KMS-11 (cell line): ENCODE results near the gene C10orf88.
"Not testable (repeated sequence)": the region's sequence is repeated elsewhere in the genome, so short reads cannot be mapped to it uniquely, and the experiment has no call there.

Experiments
- H2AFZ ChIP-seq: fragments of 200-600 bp; sonication (generic); 2 replicates; pipeline ENCODE4 v1.6.1; 2016; ENCODE audit warnings: antibody characterized with exemption, mixed run types, low read depth
- H3K27ac ChIP-seq: fragments of 200-600 bp; sonication (generic); 2 replicates; pipeline ENCODE4 v1.6.1; 2016; ENCODE audit warnings: mild to moderate bottlenecking, mixed run types
- H3K27me3 ChIP-seq: fragments of 200-600 bp; sonication (generic); 2 replicates; pipeline ENCODE4 v1.6.1; 2017; ENCODE audit warnings: mild to moderate bottlenecking, low read depth, mixed run types, moderate library complexity; ENCODE audit not compliant: insufficient read depth
- H3K36me3 ChIP-seq: fragments of 200-600 bp; sonication (generic); 2 replicates; pipeline ENCODE4 v1.6.1; 2017; ENCODE audit warnings: mild to moderate bottlenecking, mixed run types; ENCODE audit not compliant: insufficient read depth
- H3K4me1 ChIP-seq: fragments of 200-600 bp; sonication (generic); 2 replicates; pipeline ENCODE4 v1.6.1; 2016; ENCODE audit warnings: mild to moderate bottlenecking, low read depth, mixed run types; ENCODE audit not compliant: poor library complexity, severe bottlenecking
- H3K4me2 ChIP-seq: fragments of 200-600 bp; sonication (generic); 2 replicates; pipeline ENCODE4 v1.7.0; 2016; ENCODE audit warnings: mild to moderate bottlenecking, mixed run types
- H3K4me3 ChIP-seq: fragments of 200-600 bp; sonication (generic); IDR thresholded peaks from 2 replicates; pipeline ENCODE4 v1.6.1; 2017; ENCODE audit warnings: low read depth, low read length, mixed read lengths; ENCODE audit not compliant: insufficient read depth
- H3K79me2 ChIP-seq: fragments of 200-600 bp; sonication (generic); 2 replicates; pipeline ENCODE4 v1.6.1; 2016; ENCODE audit warnings: low read depth, mixed run types; ENCODE audit not compliant: insufficient read depth
- H3K9ac ChIP-seq: fragments of 200-600 bp; sonication (generic); 2 replicates; pipeline ENCODE4 v1.6.1; 2016; ENCODE audit warnings: mild to moderate bottlenecking, mixed run types
- H4K20me1 ChIP-seq: fragments of 200-600 bp; sonication (generic); 2 replicates; pipeline ENCODE4 v1.6.1; 2016; ENCODE audit warnings: mild to moderate bottlenecking, mixed run types; ENCODE audit not compliant: insufficient read depth
- TF ChIP-seq, protein P1 (sequence below): fragments of 200-600 bp; sonication (generic); conservative IDR thresholded peaks from 2 replicates; pipeline ENCODE4 v1.6.1; 2017; ENCODE audit warnings: low read depth, mild to moderate bottlenecking, antibody characterized with exemption, low read length, moderate library complexity, mixed read lengths

The C10orf88 gene

DNA sequence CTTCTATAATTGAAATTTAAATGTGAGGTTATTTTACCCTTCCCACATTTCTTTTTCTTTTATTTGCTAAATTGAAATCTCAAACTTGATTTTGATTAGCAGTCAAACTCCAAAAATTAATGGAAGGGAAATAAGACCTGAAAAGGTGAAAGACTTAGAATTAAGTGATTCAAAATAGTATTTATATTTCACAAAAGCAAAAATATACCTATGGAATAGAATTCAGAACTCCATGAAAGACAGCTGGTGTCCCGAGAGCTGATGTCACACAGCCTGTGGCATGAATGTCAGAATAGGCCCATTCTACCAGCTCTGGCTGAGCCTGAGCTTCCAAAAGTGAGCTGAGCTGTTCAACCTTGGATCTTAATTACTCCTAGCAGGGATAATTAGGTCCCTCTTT, 43.7 kb downstream of the C10orf88 start, which contains the start of gene FAM24A:
TSS of gene FAM24A (plus strand) at position 301 of the 400 bp plus-strand sequence. CDS start 1,025 bp downstream, outside the sequence.
- H3K4me1 ChIP-seq: no peaks in the 10 kb centered on the region
- H3K4me2 ChIP-seq: no peak within 1 kb of the TSS
- H3K27ac ChIP-seq: no peak within 1 kb of the TSS
- no peaks in the 10 kb centered on the region for H3K27me3 ChIP-seq
- TF ChIP-seq, protein P1, sequence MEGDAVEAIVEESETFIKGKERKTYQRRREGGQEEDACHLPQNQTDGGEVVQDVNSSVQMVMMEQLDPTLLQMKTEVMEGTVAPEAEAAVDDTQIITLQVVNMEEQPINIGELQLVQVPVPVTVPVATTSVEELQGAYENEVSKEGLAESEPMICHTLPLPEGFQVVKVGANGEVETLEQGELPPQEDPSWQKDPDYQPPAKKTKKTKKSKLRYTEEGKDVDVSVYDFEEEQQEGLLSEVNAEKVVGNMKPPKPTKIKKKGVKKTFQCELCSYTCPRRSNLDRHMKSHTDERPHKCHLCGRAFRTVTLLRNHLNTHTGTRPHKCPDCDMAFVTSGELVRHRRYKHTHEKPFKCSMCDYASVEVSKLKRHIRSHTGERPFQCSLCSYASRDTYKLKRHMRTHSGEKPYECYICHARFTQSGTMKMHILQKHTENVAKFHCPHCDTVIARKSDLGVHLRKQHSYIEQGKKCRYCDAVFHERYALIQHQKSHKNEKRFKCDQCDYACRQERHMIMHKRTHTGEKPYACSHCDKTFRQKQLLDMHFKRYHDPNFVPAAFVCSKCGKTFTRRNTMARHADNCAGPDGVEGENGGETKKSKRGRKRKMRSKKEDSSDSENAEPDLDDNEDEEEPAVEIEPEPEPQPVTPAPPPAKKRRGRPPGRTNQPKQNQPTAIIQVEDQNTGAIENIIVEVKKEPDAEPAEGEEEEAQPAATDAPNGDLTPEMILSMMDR: no peak
- H3K79me2 ChIP-seq: no peaks in the 10 kb centered on the region
- H3K9ac ChIP-seq: no peak within 1 kb of the TSS
- H3K4me3 ChIP-seq: no peak within 1 kb of the TSS
- no peak within 1 kb of the TSS for H2AFZ ChIP-seq
- H4K20me1 ChIP-seq: no peaks in the 10 kb centered on the region
- H3K36me3 ChIP-seq: no peaks in the 10 kb centered on the region

DNA sequence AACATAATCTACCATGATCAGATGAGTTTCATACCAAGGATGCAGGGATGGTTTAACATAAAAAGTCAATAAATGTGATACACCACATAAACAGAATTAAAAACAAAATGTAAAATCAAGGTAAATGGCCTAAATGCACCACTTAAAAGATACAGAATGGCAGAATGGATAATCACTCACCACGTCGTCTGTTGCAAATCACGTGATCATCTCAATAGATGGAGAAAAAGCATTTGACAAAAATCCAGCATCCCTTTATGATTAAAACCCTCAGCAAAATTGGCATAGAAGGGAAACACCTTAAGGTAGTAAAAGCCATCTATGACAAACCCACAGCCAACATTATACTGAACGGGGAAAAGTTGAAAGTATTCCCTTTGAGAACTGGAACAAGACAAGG, 50.2 kb downstream of the C10orf88 start:
- not testable (repeated sequence) for H3K36me3 ChIP-seq, H4K20me1 ChIP-seq, H3K27ac ChIP-seq, H3K9ac ChIP-seq, H3K27me3 ChIP-seq, H3K79me2 ChIP-seq, H3K4me2 ChIP-seq, H2AFZ ChIP-seq, H3K4me3 ChIP-seq, H3K4me1 ChIP-seq

DNA sequence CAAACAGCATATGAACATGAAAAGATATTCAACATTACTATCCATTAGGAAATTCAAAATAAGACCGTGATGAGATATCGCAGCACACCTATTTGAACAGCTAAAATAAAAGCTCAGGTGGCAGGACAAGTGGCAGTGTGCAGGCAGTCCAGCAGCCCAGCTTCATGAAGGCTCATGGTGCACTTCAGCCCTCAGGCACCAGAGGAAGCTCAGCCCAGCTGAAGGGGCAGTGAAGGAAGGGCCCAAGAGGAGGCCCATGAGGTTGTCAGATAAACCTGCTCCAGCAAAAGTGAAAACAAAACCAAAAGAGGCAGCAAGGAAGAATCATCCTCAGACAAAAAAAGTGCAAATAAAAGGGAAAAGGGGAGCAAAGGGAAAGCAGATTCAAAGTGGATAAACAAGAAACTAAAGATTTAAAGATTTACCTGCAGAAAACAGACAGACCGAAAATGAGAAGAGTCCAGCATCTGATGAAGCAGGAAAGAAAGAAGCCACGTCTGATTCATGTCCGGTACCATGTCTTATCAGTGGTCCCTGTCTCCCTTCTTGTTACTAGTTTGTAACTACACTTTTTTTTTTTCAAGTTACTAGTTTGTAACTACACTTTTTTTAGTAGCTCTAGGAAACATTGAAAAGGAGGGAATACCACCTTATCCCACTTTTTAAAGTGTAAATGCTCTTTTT, 59.6 kb downstream of the C10orf88 start:
- H4K20me1 ChIP-seq: no peaks in the 10 kb centered on the region
- H3K27ac ChIP-seq: no peak overlapping the region
- no peak overlapping the region for H3K4me2 ChIP-seq
- H3K4me1 ChIP-seq: no peaks in the 10 kb centered on the region
- H3K79me2 ChIP-seq: no peaks in the 10 kb centered on the region
- no peaks in the 10 kb centered on the region for H3K36me3 ChIP-seq
- H2AFZ ChIP-seq: no peak overlapping the region
- no peak overlapping the region for H3K9ac ChIP-seq
- H3K4me3 ChIP-seq: no peak overlapping the region
- TF ChIP-seq, protein P1: no peak
- no peaks in the 10 kb centered on the region for H3K27me3 ChIP-seq

DNA sequence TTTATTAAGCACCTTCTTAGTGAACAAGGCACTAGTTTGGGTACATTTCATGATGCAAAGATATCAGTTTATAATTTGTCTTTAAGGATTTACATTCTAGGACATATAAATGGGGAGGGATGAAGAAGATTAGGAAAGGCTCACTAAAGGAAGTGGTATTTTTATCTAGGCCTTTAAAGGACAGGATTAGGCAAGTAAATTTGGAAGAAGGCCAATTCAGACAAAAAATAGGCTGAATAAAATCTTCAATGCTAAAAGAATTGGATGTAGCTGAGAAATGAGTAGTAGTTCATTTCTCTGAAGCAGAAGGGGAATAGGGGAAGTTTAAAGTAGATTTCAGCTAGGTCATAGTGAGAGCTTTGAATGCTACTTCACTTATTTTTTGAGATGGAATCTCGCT, 69.9 kb downstream of the C10orf88 start:
- no peaks in the 10 kb centered on the region for H3K27me3 ChIP-seq
- no peak overlapping the region for H2AFZ ChIP-seq
- TF ChIP-seq, protein P1: no peak
- no peak overlapping the region for H3K4me3 ChIP-seq
- peaks cover 5% of the 10 kb centered on the region for H3K4me1 ChIP-seq
- H3K27ac ChIP-seq: no peak overlapping the region
- no peaks in the 10 kb centered on the region for H3K36me3 ChIP-seq
- no peak overlapping the region for H3K9ac ChIP-seq
- H4K20me1 ChIP-seq: no peaks in the 10 kb centered on the region
- H3K79me2 ChIP-seq: peaks cover 1% of the 10 kb centered on the region; the same call in 1 of the 2 replicates
- no peak overlapping the region for H3K4me2 ChIP-seq

DNA sequence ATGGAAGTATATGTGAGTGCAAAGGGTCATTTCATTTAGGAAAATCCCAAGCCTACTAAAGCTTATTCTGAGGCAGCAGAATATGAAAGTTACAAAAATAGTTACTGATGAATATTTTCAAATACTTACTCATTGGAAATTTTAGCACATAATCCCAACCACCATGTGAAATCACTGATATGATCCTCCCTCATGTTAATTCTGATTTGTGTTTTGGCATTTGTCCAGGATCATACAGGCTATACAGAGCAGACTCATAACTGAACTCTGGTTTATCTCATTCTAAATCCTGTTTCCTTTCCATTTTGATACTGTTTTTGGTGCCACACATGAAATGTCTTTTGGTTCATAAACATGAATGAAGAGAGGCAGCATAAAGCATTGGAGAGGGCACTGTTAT, 71.3 kb downstream of the C10orf88 start:
- Histone ChIP-seq H3K9ac (no peak overlapping the region), H3K4me2 (no peak overlapping the region), H3K4me1 (peaks cover 14% of the 10 kb centered on the region), H3K79me2 (peaks cover 15% of the 10 kb centered on the region), H3K36me3 (no peaks in the 10 kb centered on the region), H2AFZ (no peak overlapping the region), H3K27ac (no peak overlapping the region), H4K20me1 (no peaks in the 10 kb centered on the region), H3K27me3 (no peaks in the 10 kb centered on the region), H3K4me3 (no peak overlapping the region)
- TF ChIP-seq, protein P1: no peak
